ENCODE measurements around the gene RNF114. TPM values are rescaled to one million over a fixed set of nuclear protein-coding genes. Genes with fewer than 3 reads are reported as not detected.

The RNF114 gene
- total RNA-seq, 4 donors from 2014 or later: 136 to 193 (median 176) TPM

- TF ChIP-seq CTCF (IDR thresholded peaks at IDR 0.05; ENCODE audit: low read depth): no peak
Observed at GRCh38 chr20:50003253-50003656, 67.1 kb downstream of the RNF114 start.

Small RNA genes within 50 kb of the gene (small RNA-seq; reads per million reads assigned to genes)
- gene RF00017 (not detected), gene RF00019 (0.49 reads per million), gene RNU6-147P (not detected)

Other genes with a start within 250 kb of the RNF114 start
- gene B4GALT5, start 222.5 kb upstream of the RNF114 start, total RNA-seq: 10 to 100 TPM; 18.1 to 26.2 (median 21.2) TPM
- 10 to 100 TPM in 1 of 4 donors, 1 to 10 TPM in 3; 7.1 to 12.4 (median 8.9) TPM for gene SLC9A8, start 123.6 kb upstream of the RNF114 start, total RNA-seq
- 1 to 10 TPM; 1.7 to 3.0 (median 1.9) TPM for gene SPATA2, start 20.9 kb upstream of the RNF114 start, total RNA-seq
- 1 to 10 TPM; 1.2 to 5.5 (median 4.2) TPM for gene SNAI1, start 46.6 kb downstream of the RNF114 start, total RNA-seq
- gene UBE2V1, start 176.8 kb downstream of the RNF114 start, total RNA-seq: 100 to 1,000 TPM in 2 of 4 donors, 10 to 100 TPM in 2; 61.9 to 117 (median 95.1) TPM
- gene PEDS1, start 217.3 kb downstream of the RNF114 start, total RNA-seq: 10 to 100 TPM; 20.4 to 34.9 (median 24.1) TPM

All from subcutaneous adipose tissue (tissue), 4 donors.